GM10248 (cell line): Measurements from ENCODE around the gene TMEM167B.

Source experiments
- CTCF ChIA-PET: fragments of 300-600 bp; sonication (Branson Sonifier 250); formaldehyde crosslinking; extraction: SDS; loops from one replicate; lab custom pipeline; 2021; ENCODE audit warnings: antibody characterized with exemption; lab: Yijun Ruan, JAX
- POLR2A ChIA-PET: fragments of 350-650 bp; sonication (Branson Sonifier 250); formaldehyde crosslinking; extraction: SDS; loops from one replicate; lab custom pipeline; 2020; ENCODE audit warnings: antibody characterized with exemption; lab: Yijun Ruan, JAX
- DNase-seq: peaks from one replicate; pipeline ENCODE4 v3.0.0; 2012; ENCODE audit errors: extremely low spot score
- TF ChIP-seq, protein P1 (sequence below): IDR thresholded peaks from 2 replicates; pipeline ENCODE4 v1.5.1; 2012; ENCODE audit warnings: mild to moderate bottlenecking, low read depth; ENCODE audit errors: extremely low read depth, missing control alignments, control extremely low read depth

TMEM167B gene

DNA sequence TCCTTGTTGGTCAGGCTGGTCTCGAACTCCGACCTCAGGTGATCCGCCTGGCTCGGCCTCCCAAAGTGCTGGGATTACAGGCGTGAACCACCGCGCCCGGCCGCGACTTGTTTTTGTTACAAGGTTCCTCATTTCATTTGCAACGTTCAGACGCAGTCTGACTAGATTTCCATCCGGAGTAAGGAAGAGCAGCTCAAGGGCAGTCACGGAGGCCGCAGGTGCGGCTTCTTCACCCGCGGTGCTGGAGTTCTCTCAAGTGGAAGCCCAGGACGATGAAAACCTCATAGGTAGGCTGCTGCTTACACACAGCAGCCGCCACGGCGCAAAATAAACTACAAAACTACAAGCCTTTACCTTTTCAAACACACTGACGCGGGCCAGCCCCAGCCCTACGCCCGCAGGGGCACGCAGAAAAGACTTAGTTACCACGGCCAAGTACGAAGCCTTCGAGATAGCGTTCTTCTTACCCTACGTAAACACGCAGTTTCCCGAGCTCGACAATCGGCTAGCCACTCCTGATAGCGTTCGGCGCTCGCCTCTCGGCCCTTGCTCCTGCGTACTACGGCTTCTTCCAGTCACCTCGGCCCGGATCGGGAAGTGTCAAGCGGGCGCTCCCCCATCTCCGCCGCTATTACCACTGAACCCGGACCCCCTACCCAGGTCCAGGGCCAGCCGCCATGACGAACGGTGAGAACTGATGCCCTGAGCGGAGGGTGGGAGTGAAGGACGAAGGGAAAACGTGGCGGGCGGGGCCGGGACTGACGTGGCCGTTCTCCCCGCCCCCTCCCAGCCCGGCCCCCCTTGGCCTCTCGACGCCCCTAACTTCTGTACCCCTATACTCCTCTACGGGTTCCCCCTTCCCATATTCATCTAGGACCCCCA is at the start of gene TMEM167B:
Gene TMEM167B (plus strand): TSS at position 569 of the 882 bp plus-strand sequence. CDS start 109 bp downstream, at position 678.
- DNase-seq, result peak; percentile 89
- POLR2A ChIA-PET, result interaction anchor here (2.4 kb wide), 1 partner anchor 10 kb away, joined by 13 read pairs; no protein-coding TSS in a partner anchor
- CTCF ChIA-PET, result interaction anchor here (1.0 to 3.9 kb wide), 5 partner anchors 9 to 22 kb away, joined by 3 to 23 read pairs (median 6); partner anchors contain the start of gene TAF13
- TF ChIP-seq, protein P1, sequence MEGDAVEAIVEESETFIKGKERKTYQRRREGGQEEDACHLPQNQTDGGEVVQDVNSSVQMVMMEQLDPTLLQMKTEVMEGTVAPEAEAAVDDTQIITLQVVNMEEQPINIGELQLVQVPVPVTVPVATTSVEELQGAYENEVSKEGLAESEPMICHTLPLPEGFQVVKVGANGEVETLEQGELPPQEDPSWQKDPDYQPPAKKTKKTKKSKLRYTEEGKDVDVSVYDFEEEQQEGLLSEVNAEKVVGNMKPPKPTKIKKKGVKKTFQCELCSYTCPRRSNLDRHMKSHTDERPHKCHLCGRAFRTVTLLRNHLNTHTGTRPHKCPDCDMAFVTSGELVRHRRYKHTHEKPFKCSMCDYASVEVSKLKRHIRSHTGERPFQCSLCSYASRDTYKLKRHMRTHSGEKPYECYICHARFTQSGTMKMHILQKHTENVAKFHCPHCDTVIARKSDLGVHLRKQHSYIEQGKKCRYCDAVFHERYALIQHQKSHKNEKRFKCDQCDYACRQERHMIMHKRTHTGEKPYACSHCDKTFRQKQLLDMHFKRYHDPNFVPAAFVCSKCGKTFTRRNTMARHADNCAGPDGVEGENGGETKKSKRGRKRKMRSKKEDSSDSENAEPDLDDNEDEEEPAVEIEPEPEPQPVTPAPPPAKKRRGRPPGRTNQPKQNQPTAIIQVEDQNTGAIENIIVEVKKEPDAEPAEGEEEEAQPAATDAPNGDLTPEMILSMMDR, result no peak

DNA sequence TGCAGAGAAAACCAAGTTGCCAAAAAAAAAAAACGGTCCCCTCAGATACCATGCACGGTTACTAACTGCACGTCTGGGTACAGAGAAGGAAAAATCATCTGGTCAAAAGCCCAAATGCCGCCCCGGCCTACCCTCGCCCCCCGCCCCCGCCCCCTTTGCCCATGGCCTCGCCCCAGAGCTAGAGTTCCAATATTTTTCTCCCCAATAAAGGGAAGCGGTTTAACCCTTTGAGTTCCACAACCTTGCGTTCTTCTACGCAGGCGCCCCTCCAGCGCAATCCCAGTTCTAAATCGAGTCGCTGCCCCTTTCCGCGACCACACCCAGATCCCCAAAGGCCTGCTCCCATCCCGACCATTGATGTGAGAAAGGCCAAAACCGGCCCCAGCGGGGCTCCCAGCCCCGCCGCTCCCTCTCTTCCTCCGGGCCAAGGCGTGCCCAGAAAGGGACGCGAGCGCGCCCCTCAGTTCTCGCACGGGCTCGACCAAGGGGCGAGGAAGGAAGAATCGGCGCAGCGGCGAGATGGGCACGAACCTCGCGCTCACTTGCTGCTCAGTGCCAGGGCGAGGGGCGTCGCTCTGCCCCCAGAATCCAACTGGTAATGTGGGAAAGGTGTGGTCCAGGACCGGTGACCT is 49.5 kb upstream of the TMEM167B start:
- CTCF ChIA-PET, result interaction anchor here (1.5 kb wide), 1 partner anchor 72 kb away, joined by 3 read pairs; a partner anchor contains a TSS
- TF ChIP-seq, protein P1, result no peak
- DNase-seq, result peak; percentile 43
- POLR2A ChIA-PET, result interaction anchor here (1.1 kb wide), 1 partner anchor 1273 kb away, joined by 5 read pairs; no protein-coding TSS in a partner anchor

DNA sequence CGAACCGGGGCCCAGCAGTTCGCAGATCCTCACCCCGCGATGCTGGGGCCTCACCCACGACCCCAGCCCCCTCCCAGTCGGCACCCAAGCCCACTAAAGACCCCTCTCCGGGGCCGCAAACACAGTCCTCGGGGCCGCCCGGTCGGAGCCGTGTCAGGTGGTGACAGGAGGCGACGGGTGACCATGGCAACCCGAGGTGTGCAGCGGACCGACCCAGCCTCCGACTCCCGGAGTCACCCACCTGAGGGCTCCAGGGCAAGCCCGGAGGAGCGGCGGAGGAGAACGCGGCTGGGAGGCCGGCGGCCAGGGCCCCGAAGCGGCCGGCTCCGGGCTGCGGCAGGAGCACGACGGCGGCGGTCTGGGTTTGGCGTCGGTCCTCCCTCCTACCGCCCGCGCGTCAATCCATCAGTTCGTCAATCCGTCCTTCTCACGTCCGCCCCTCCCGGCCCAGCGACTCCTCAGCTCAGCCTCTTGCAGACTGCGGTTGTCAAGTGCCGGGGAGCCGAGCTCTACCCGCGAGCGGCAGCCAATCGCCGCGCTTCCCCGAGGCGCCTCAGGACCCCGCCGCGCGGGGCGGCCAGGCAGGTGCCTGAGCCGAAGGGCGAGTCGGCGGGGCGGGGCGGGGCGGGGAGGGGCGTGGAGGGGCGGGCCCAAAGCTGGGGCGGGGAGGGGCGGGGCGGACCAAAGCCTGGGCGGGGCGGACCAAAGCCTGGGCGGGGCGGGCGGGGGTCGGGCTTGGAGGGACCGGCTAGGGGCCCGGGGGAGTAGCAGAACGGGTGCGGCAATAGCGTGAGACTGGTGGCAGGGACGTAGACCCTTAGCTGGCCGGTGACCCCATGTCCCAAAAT is 48.7 kb upstream of the TMEM167B start, which contains the start of gene WDR47:
Gene WDR47 (minus strand): TSS at position 482 of the 848 bp plus-strand sequence. CDS start 18,590 bp downstream, outside the sequence.
- CTCF ChIA-PET, result interaction anchor here (0.7 to 1.7 kb wide), 4 partner anchors 14 to 59 kb away, joined by 3 to 5 read pairs (median 4); no protein-coding TSS in a partner anchor
- POLR2A ChIA-PET, result interaction anchor here (0.6 to 2.1 kb wide), 12 partner anchors 14 to 1274 kb away, joined by 3 to 16 read pairs (median 4); partner anchors contain the start of genes GPSM2, HENMT1 and TAF13
- TF ChIP-seq, protein P1, result no peak
- DNase-seq, result peak; percentile 99

DNA sequence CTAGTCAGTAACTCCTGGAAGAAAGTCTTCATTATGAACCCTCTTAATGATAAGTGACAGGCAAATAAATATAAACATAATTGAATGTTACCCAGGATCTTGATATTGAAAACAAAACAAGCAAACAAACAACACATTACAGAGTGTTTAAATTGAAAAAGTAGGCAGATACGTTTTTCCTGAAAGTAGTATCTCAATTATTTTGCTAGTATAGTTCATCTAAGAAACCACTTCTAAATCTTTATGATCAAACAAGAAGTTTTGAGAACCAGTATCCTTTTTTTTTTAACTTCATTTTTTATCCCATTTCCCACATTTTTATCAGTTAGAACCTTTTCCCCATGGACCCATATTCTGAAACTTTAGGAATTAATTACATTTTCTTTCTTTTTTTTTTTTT is 45.0 kb upstream of the TMEM167B start:
- no peak for DNase-seq
- ChIA-PET POLR2A (no interaction called here), CTCF (interaction anchor here (1.3 kb wide), 1 partner anchor 15 kb away, joined by 4 read pairs; no protein-coding TSS in a partner anchor)
- TF ChIP-seq, protein P1, result no peak

DNA sequence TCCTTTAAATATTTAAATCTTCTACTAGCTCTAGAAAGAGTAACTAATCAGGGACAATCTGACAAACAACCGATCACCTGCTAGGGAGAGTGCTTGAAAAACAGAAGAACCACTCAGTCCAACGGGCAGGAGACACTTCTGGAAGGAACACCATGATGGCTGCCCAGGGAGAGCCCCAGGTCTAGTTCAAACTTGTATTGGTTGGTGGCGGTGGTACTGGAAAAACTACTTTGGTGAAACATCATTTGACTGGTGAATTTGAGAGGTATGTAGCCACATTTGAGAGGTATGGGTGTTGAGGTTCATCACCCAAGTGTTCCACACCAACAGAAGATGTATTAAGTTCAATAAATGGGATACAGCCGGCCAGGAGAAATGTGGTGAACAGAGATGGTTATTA is 43.9 kb upstream of the TMEM167B start:
- DNase-seq, result no peak
- TF ChIP-seq, protein P1, result no peak
- ChIA-PET CTCF (interaction anchor here (0.9 to 1.3 kb wide), 3 partner anchors 14 to 54 kb away, joined by 3 to 4 read pairs (median 3); no protein-coding TSS in a partner anchor), POLR2A (no interaction called here)
